NCI-H2196 treated with DMSO at 0.1 percent for 48 hours (cell line): ENCODE measurements around the gene MED7.

Experiments used
- DNase-seq: peaks from one replicate; lab custom pipeline; 2025; ENCODE audit not compliant: unreplicated experiment; lab: John Stamatoyannopoulos, UW

The MED7 gene

GRCh38 chr5:157164521-157164920 is 21.9 kb upstream of the MED7 start:
- no peak for DNase-seq

DNA sequence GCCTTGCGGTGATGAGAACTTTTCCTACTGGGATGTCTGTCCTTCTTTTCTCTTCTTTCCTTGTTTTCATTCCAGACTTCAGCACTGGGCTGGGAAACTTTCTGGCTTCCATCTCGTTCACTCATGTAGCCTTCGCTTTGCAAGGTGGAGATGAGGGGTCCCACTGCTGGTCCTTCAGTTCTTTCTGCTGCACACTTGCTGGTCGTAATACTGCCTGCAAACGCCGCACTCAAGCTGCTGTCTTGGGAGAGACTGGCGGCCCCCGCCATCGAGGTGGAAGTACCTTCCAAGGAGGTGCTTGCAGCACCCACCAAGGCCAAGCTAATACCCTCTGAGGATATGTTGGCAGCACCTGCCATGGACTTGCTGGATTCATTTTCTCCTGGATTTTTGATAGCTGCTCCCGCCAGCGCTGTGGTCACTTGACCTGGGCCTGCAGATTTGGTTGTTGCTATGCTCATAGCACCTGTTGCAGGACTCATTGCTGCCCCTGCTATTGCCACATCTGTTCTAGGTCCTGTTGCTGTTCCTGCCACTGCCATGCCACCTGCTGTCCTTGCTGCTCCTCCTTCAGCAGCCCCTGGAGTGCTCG is 20.4 kb upstream of the MED7 start:
- DNase-seq, result no peak

- DNase-seq, result no peak
Measured at GRCh38 chr5:157161996-157162395, 19.3 kb upstream of the MED7 start.

DNA sequence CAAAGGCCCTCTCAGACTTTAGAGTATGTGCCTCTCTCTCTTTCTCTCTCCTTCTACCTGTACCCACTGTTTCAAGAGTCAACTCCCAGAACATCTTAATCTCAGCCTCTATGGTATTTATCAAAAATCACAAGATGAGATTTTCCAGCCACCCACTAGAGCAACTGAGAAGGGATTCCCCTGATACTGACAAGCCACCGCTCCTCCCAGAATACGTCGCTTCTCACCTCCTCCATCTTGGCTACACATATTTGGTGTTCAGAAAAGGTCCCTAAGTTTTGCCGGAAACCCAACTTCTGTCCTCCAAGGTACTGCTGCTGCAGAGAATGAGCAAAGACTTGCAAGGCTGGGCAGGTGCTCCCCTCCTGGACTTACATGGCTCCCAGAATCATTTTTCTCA is 17.3 kb upstream of the MED7 start:
- DNase-seq, result no peak

GRCh38 chr5:157159209-157159751 is 16.6 kb upstream of the MED7 start:
- DNase-seq, result no peak

DNA sequence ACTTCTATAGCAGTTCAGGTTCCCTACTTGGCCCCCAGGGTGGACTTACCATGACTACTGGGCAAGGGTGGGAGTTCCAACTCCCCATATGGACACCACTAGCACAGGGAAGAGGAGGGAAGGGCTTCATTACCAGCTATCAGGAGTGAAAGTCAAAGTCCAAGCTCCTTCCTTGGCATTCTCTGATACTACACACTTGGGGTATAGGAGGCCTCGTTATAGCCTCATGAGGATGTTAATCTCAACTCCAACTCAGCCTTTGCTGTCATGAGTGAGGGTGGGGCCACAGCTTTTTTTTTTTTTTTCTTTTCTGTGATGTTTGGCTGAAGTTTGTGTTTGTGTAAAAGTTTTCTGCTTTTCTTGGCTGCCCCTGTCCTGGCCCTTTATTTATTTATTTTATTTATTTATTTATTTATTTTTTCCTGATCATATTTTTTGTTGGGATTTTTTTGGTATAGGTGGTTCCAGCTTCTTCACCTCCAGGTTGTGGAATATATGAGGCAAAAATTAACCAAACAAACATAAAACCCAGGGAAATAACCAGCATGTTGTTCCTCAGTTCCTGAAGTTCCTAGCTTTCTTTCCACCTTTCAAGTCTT is 14.7 kb upstream of the MED7 start:
- DNase-seq, result no peak

GRCh38 chr5:157155297-157155696 is 12.6 kb upstream of the MED7 start:
- DNase-seq, result no peak

DNA sequence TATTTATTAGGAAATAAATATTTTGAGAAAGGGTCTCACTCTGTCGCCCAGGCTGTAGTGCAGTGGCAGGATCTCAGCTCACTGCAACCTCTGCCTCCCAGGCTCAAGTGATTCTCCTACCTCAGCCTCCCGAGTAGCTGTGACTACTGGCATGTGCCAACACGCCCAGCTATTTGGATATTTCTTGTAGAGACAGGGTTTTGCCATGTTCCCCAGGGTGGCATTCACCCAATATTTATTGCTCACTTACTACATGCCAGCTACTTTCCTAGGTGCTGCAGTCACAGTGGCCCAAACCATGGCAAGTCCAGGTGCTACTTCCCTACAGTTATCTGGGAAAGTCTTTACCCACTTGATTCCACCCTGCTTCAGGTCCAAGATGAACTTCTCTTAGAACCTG is 8.3 kb upstream of the MED7 start:
- no peak for DNase-seq

- peak; percentile 30 for DNase-seq
Measured at GRCh38 chr5:157148734-157149615, 6.3 kb upstream of the MED7 start.

- no peak for DNase-seq
Measured at GRCh38 chr5:157143127-157143971, 684 bp upstream of the MED7 start.

GRCh38 chr5:157137691-157138090 is 5.0 kb downstream of the MED7 start:
- no peak for DNase-seq

DNA sequence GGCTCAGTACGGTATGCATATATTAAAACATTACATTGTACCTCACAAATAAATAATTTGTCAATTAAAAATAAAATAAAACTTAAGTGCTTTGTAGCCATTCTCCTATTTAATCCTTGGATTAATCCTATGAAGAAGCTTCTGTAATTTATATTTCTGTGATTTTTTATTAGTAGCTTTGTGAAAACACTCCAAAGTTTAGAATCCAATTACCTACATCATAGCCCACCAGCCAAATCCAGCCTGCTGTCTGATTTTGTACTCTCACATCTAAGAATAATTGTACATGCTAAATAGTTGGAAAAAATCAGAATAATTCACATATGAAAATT is 10.4 kb downstream of the MED7 start:
- DNase-seq, result no peak

DNA sequence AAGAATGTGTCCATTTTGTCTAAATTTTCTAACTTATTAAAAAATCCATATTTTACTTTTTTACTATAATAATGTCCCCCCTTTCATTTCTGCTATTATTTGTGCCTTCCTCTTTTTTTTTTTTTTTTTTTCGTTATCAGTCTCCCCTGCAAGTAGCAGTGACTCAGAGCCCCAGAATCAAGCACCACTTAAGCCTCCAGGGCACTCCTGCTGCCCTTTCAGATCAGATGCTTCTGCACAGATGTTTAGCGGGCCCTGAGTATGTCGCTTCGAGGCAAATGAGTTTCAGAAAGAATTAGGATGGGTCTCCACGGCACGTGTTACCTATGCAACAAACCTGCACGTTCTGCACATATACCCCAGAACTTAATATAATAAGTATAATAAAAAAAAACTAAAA is 11.7 kb downstream of the MED7 start:
- DNase-seq, result no peak

GRCh38 chr5:157121709-157122108 is 21.0 kb downstream of the MED7 start:
- no peak for DNase-seq

GRCh38 chr5:157120102-157120501 is 22.6 kb downstream of the MED7 start:
- no peak for DNase-seq

- no peak for DNase-seq
Measured at GRCh38 chr5:157116483-157116954, 26.1 kb downstream of the MED7 start.

DNA sequence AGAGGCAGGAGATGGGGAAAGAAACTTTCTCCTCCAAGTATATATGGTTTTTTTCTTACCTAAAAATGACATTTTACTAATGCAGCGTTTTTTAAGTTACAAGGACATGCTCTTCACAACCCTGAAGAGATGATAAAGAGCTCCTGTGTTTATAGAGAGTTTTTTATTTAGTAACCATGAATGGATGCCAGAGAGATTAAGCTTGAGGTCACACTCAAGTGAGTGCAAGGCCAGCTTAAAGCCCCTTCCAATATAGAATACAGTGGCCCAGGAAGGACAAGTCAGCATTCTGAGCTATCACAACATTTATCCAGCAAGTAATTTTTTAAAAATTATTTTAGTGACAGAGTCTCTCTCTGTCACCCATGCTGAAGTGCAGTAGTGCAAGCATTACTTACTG is 27.2 kb downstream of the MED7 start:
- no peak for DNase-seq

DNA sequence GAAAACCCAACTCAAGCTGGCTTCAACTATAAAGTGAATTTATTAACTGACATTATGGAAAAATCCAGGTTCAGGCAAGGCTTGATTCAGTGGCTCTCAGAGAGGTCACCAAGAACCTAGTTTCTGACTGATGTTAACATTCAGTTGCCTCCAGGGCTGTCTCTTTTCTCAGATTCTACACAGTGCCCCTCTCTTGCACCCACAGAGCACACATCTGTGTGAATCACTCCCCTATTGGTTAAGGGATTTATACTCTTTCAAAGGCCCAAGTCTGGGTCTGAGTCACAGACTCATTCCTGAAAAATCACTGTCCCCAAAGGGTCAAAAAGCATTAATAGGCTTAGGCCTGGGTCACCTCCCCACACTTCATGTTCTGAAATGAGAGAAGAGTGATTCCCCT is 27.7 kb downstream of the MED7 start:
- no peak for DNase-seq

DNA sequence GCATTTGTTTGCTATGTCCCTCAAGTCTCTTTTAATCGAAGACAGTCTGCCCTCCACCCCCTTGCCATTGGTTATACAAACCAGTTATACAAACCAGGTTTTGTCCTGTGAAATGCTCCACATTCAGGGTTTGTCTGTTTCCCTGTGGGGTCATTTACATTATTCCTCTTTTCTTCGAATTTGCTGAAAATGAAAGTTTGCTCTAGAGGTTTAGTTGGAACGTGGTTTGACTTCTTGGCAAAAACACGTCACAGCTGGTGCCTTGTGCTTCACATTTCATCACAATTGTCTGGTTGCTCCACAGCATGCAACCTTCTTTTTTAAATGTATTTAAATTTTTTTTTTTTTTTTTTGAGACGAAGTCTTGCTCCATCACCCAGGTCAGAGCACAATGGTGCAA is 29.7 kb downstream of the MED7 start:
- DNase-seq, result no peak

DNA sequence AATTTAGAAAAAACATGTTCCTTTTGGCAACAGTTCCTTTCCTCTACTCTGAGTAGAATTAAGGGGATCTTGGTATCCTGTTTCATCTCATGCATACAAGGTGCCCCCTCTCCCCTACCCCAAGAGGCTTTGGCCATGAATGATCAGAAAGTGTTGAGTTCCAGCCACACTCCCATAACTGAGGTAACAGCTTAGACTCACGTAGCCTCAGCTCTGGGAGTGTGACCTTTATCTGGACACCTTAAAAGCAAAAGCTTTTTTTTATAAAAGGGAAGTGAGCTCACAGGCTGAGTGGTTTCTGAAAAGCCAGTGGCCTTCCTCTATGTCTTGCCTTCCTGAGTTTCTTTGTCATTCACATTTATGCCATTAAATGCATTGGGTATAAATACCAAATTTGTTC is 32.9 kb downstream of the MED7 start:
- no peak for DNase-seq

DNA sequence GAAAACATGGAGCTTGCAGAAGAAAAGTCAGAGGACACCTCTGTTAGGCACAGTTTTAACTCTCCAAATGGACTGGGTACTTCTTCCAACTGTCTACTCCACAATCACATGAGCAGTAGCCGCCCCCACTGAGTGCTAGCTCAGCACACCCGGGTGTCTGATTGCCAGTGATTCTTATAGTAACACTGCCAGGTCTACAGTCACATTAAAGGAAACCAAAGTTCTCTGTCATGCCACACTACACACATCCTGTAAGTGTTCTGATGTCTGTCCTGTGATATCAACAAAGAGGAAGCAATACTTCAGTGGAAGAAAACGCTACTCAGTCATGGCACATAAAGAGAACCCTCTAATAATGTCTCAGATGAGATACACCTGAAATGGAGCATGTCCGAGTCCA is 33.7 kb downstream of the MED7 start, which contains the start of gene HAVCR2:
TSS of gene HAVCR2 (minus strand) at position 69 of the 400 bp plus-strand sequence. CDS start at position 8, 61 bp downstream.
- no peak for DNase-seq
